SK-N-SH (cell line): ENCODE data around the gene SLC26A8. TPM values are rescaled to one million over a fixed set of nuclear protein-coding genes. Genes with fewer than 3 reads are reported as not detected.

Experiments used
- CTCF ChIA-PET: fragments of 300-600, 350-600 bp; formaldehyde crosslinking; extraction: SDS; loops from one replicate; lab custom pipeline; 2021; lab: Yijun Ruan, JAX
- POLR2A ChIA-PET: fragments of 350-600 bp; sonication (Branson Sonifier 250); formaldehyde crosslinking; extraction: SDS; loops from one replicate; lab custom pipeline; 2020; ENCODE audit warnings: antibody characterized with exemption, inconsistent platforms; lab: Yijun Ruan, JAX
- DNase-seq: peaks from one replicate; pipeline ENCODE4 v3.0.0; 2012
- H2AFZ ChIP-seq: fragments of 200-600 bp; sonication (generic); 2 replicates; pipeline ENCODE4 v1.8.1; 2016; ENCODE audit warnings: antibody characterized with exemption, mild to moderate bottlenecking, low read depth
- H3F3A ChIP-seq: fragments of 200-600 bp; sonication (generic); replicated peaks from 2 replicates; pipeline ENCODE3; 2016; ENCODE audit warnings: antibody characterized with exemption, mild to moderate bottlenecking; ENCODE audit not compliant: insufficient read depth
- H3K27ac ChIP-seq, 2 experiments: fragments of 200-500 bp in 1 of 2; fragments of 200-600 bp in 1 of 2; sonication (Bioruptor generic) in 1 of 2; sonication (generic), shearing (Covaris generic) in 1 of 2; 2 replicates each; pipeline versions ENCODE4 v1.5.1 to v1.6.1; 2014 to 2016; ENCODE audit warnings: low read depth in 2 of 2, inconsistent platforms in 1 of 2, low read length in 1 of 2, mild to moderate bottlenecking in 1 of 2, mixed read lengths in 1 of 2
- H3K27me3 ChIP-seq: fragments of 200-600 bp; sonication (generic), shearing (Covaris generic); 2 replicates; pipeline ENCODE4 v1.6.1; 2016; ENCODE audit warnings: mixed run types; ENCODE audit not compliant: insufficient read depth
- H3K36me3 ChIP-seq, 2 experiments: fragments of 200-500 bp in 1 of 2; fragments of 200-600 bp in 1 of 2; sonication (Bioruptor generic) in 1 of 2; sonication (generic) in 1 of 2; replicated peaks in 1 of 2; 2 replicates each; pipeline versions ENCODE3 to v1.5.1; 2014 to 2016; ENCODE audit warnings: low read length in 1 of 2, mild to moderate bottlenecking in 1 of 2; ENCODE audit not compliant: insufficient read depth in 2 of 2, control insufficient read depth in 1 of 2
- H3K4me1 ChIP-seq, 2 experiments: fragments of 200-500 bp in 1 of 2; fragments of 200-600 bp in 1 of 2; sonication (Bioruptor generic) in 1 of 2; sonication (generic), shearing (Covaris generic) in 1 of 2; 2 replicates each; pipeline versions ENCODE4 v1.5.1 to v1.6.1; 2014 to 2016; ENCODE audit warnings: low read depth in 1 of 2, low read length in 1 of 2, mixed run types in 1 of 2; ENCODE audit not compliant: insufficient read depth in 2 of 2, control insufficient read depth in 1 of 2
- H3K4me2 ChIP-seq: fragments of 200-600 bp; sonication (generic), shearing (Covaris generic); 2 replicates; pipeline ENCODE4 v1.6.1; 2017; ENCODE audit warnings: mixed run types
- H3K4me3 ChIP-seq, 2 experiments: fragments of 200-500 bp in 1 of 2; fragments of 200-600 bp in 1 of 2; sonication (Bioruptor generic) in 1 of 2; sonication (generic), shearing (Covaris generic) in 1 of 2; 2 replicates each; pipeline versions ENCODE4 v1.5.1 to v1.8.1; 2014 to 2016; ENCODE audit warnings: low read depth in 2 of 2, inconsistent platforms in 1 of 2, low read length in 1 of 2, mild to moderate bottlenecking in 1 of 2, mixed read lengths in 1 of 2, moderate library complexity in 1 of 2
- H3K79me2 ChIP-seq: fragments of 200-600 bp; sonication (generic); 2 replicates; pipeline ENCODE4 v1.8.1; 2017; ENCODE audit warnings: mild to moderate bottlenecking; ENCODE audit not compliant: insufficient read depth
- H3K9ac ChIP-seq: fragments of 200-600 bp; sonication (generic); 2 replicates; pipeline ENCODE4 v1.6.1; 2017; ENCODE audit warnings: mixed run types
- H3K9me2 ChIP-seq: fragments of 200-600 bp; sonication (generic); 2 replicates; pipeline ENCODE4 v1.6.1; 2017; ENCODE audit warnings: mixed run types
- H3K9me3 ChIP-seq: fragments of 200-600 bp; sonication (generic); 2 replicates; pipeline ENCODE4 v1.6.1; 2017; ENCODE audit warnings: mixed run types, mild to moderate bottlenecking, moderate library complexity
- H4K20me1 ChIP-seq: fragments of 200-600 bp; sonication (generic); 2 replicates; pipeline ENCODE4 v1.6.1; 2017; ENCODE audit warnings: mild to moderate bottlenecking, mixed run types; ENCODE audit not compliant: insufficient read depth
- CTCF ChIP-seq: fragments of 200-600 bp; sonication (generic); IDR thresholded peaks from 2 replicates; pipeline ENCODE4 v1.6.1; 2017; ENCODE audit warnings: antibody characterized with exemption, mild to moderate bottlenecking, moderate library complexity
- EZH2phosphoT487 ChIP-seq: fragments of 200-600 bp; sonication (generic); IDR thresholded peaks from 2 replicates; pipeline ENCODE4 v1.6.1; 2017; ENCODE audit warnings: low read depth, mixed run types, mild to moderate bottlenecking, antibody characterized with exemption, moderate library complexity, borderline replicate concordance
- FOSL2 ChIP-seq: IDR thresholded peaks from 2 replicates; pipeline ENCODE4 v1.4.0; 2012; ENCODE audit warnings: low read depth, mild to moderate bottlenecking, moderate library complexity, borderline replicate concordance
- GATA2 ChIP-seq: sonication (generic); formaldehyde crosslinking; IDR thresholded peaks from 2 replicates; pipeline ENCODE4 v1.5.0; 2020; ENCODE audit warnings: mild to moderate bottlenecking, missing genetic modification reagents
- MAX ChIP-seq: IDR thresholded peaks from 2 replicates; pipeline ENCODE4 v1.4.0; 2012; ENCODE audit warnings: low read depth
- NFIC ChIP-seq: IDR thresholded peaks from 2 replicates; pipeline ENCODE4 v1.4.0; 2012; ENCODE audit warnings: borderline replicate concordance
- NRF1 ChIP-seq: IDR thresholded peaks from 2 replicates; pipeline ENCODE4 v1.6.1; 2012; ENCODE audit warnings: low read depth, mild to moderate bottlenecking, low read length
- PBX3 ChIP-seq: IDR thresholded peaks from 2 replicates; pipeline ENCODE4; 2012
- RAD21 ChIP-seq: IDR thresholded peaks from 2 replicates; pipeline ENCODE4 v1.6.1; 2012; ENCODE audit warnings: mild to moderate bottlenecking, low read length
- RCOR1 ChIP-seq: fragments of 150-350 bp; IDR thresholded peaks from 2 replicates; pipeline ENCODE4 v1.6.1; 2017; ENCODE audit warnings: antibody characterized with exemption, low read length
- REST ChIP-seq: IDR thresholded peaks from 2 replicates; pipeline ENCODE4 v1.6.1; 2012; ENCODE audit warnings: mild to moderate bottlenecking, low read depth, low read length, moderate library complexity
- RFX5 ChIP-seq: IDR thresholded peaks from 2 replicates; pipeline ENCODE4 v1.6.1; 2012; ENCODE audit warnings: mild to moderate bottlenecking, improper control_type of control experiment, low read length
- RXRA ChIP-seq: IDR thresholded peaks from 2 replicates; pipeline ENCODE4 v1.4.0; 2012; ENCODE audit warnings: low read depth, mild to moderate bottlenecking, borderline replicate concordance
- TAF1 ChIP-seq: IDR thresholded peaks from 2 replicates; pipeline ENCODE4 v1.6.1; 2012; ENCODE audit warnings: low read depth, mild to moderate bottlenecking, low read length, moderate library complexity, borderline replicate concordance
- TEAD4 ChIP-seq: IDR thresholded peaks from 2 replicates; pipeline ENCODE4 v1.4.0; 2012; ENCODE audit warnings: mild to moderate bottlenecking, borderline replicate concordance; ENCODE audit not compliant: insufficient read depth
- USF2 ChIP-seq: fragments of 150-350 bp; IDR thresholded peaks from 2 replicates; pipeline ENCODE4 v1.6.1; 2017; ENCODE audit warnings: antibody characterized with exemption, low read length, low read depth, borderline replicate concordance
- ZBTB33 ChIP-seq: IDR thresholded peaks from 2 replicates; pipeline ENCODE4 v1.4.0; 2012; ENCODE audit warnings: low read depth, borderline replicate concordance
- WGBS: methylation state at CpG from one replicate; pipeline ENCODE4 v1.1.6; 2017; ENCODE audit warnings: low lambda C conversion rate; 5-methylcytosine and 5-hydroxymethylcytosine counted together
- polyA plus RNA-seq, 3 experiments: library from polyadenylated mRNA; depleted of rRNA; stranded (reverse); fragments of >200 nt; gene quantifications; 2 replicates each; pipeline ENCODE4 v1.2.3, GENCODE V29; 2012

Gene SLC26A8
- polyA plus RNA-seq, 1 of the 3 experiments (the other 2 are of a cell fraction), result not detected

GRCh38 chr6:35935469-35935868, 89.0 kb downstream of the SLC26A8 start:
- 50% methylated on average over 5 of the region's 5 CpGs for WGBS
- Histone ChIP-seq H3K9me3 (no peaks in the 10 kb centered on the region), H2AFZ (no peak overlapping the region), H3F3A (no peaks in the 10 kb centered on the region), H3K4me3 (no peak overlapping the region), H3K4me2 (no peak overlapping the region), H3K4me1 (no peaks in the 10 kb centered on the region), H3K79me2 (no peaks in the 10 kb centered on the region), H3K27me3 (no peaks in the 10 kb centered on the region; the same call in 1 of the 2 replicates), H3K27ac (no peak overlapping the region), H3K9ac (no peak overlapping the region), H3K9me2 (no peaks in the 10 kb centered on the region), H3K36me3 (no peaks in the 10 kb centered on the region), H4K20me1 (no peaks in the 10 kb centered on the region)
- POLR2A ChIA-PET, result no interaction called here
- CTCF ChIA-PET, result no interaction called here
- DNase-seq, result no peak
- TF ChIP-seq MAX, result no peak
- no peak for TF ChIP-seq RFX5

- no peaks in the 10 kb centered on the region for H4K20me1 ChIP-seq
- H3K9ac ChIP-seq, result no peak overlapping the region
- H3K9me2 ChIP-seq, result no peaks in the 10 kb centered on the region
- H3K4me3 ChIP-seq, result no peak overlapping the region
- WGBS, result 61% methylated on average over 2 of the region's 2 CpGs
- no peaks in the 10 kb centered on the region for H3K4me1 ChIP-seq
- no peak overlapping the region for H3K4me2 ChIP-seq
- TF ChIP-seq PBX3 (no peak), RAD21 (no peak), NFIC (no peak), GATA2 (CRISPR knock-in tag) (no peak), TAF1 (no peak), RXRA (no peak), NRF1 (no peak), ZBTB33 (no peak), USF2 (no peak), EZH2phosphoT487 (no peak), REST (no peak), FOSL2 (no peak), RCOR1 (no peak), CTCF (no peak), TEAD4 (no peak)
- no peaks in the 10 kb centered on the region for H3K27me3 ChIP-seq
- no peaks in the 10 kb centered on the region for H3K9me3 ChIP-seq
- H3K27ac ChIP-seq, result no peak overlapping the region
- CTCF ChIA-PET, result no interaction called here
- POLR2A ChIA-PET, result no interaction called here
- H3K79me2 ChIP-seq, result no peaks in the 10 kb centered on the region
- no peak for DNase-seq
- no peaks in the 10 kb centered on the region for H3F3A ChIP-seq
- H2AFZ ChIP-seq, result no peak overlapping the region
- no peaks in the 10 kb centered on the region for H3K36me3 ChIP-seq
Observed at GRCh38 chr6:35933844-35934243, 90.6 kb downstream of the SLC26A8 start.
